ENCODE measurements around the gene BOLA1.

BOLA1 gene

DNA sequence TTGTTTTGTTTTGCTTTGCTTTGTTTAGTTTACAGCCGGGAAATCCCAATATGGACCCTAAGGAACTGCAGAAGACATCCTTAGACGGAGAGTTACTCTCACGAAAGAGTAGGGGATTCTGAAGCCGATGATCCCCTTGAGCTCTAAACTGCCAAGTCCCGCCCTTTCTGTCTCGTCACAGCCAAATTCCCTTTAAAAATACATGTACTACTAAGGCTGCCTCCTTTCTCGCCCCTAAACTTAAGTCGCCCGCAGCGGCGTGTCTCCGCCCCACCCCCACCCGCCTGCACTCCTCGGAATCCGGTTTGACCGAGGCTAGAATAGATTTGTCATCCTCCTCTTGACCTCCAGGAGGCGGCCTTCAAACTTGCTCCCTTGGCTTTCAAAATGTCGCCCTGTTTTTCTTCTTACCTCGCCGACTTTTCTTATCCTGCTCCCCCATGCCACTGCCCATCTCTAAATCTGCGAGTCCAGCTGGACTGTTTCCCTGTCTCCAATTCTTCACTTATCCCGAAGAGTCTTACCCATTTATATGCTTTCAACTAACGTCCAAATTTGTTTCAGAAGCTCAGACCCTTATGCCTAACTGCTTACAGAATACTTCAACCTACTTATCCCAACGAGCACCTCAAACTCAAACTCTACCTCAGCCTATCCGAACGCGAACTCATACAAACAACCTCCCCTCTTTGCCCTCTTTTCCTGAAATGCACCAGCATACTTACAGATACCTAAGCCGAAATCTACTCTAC, 10.9 kb upstream of the BOLA1 start:
- H3K4me1 ChIP-seq (ENCODE audit: control insufficient read depth, low read depth, low read length), result peaks cover 17% of the 10 kb centered on the region
- H3K27ac ChIP-seq (ENCODE audit: low read length), result peak overlapping the region; percentile 98
- no peaks in the 10 kb centered on the region for H3K36me3 ChIP-seq (ENCODE audit: control insufficient read depth, low read depth, low read length)
- peak overlapping the region; percentile 98 for H3K9ac ChIP-seq (ENCODE audit: low read length)
- peak overlapping the region; percentile 98 for H3K4me3 ChIP-seq (ENCODE audit: low read length)
- H3K9me3 ChIP-seq (ENCODE audit: control insufficient read depth, low read depth, low read length), result no peaks in the 10 kb centered on the region
- H3K27me3 ChIP-seq (ENCODE audit: control insufficient read depth, insufficient read depth, low read length), result no peaks in the 10 kb centered on the region

DNA sequence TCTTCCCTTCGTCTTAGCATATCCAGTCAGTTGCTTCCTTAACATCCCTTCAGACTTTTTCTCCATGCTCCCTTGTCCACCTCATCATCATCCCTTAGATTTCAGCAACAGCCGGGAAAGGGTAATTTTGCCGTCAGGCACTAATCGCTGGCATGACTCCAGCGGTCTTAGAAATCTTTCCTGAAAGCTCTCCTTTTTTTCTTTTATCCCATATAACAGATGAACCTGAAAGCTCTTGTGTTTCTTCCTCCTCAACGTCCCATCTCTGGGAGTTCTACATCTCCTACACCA, 10.4 kb upstream of the BOLA1 start:
- H3K9me3 ChIP-seq (ENCODE audit: control insufficient read depth, low read depth, low read length), result no peaks in the 10 kb centered on the region
- H3K27ac ChIP-seq (ENCODE audit: low read length), result peak overlapping the region; percentile 98
- H3K9ac ChIP-seq (ENCODE audit: low read length), result peak overlapping the region; percentile 98
- no peaks in the 10 kb centered on the region for H3K36me3 ChIP-seq (ENCODE audit: control insufficient read depth, low read depth, low read length)
- no peaks in the 10 kb centered on the region for H3K27me3 ChIP-seq (ENCODE audit: control insufficient read depth, insufficient read depth, low read length)
- peak overlapping the region; percentile 98 for H3K4me3 ChIP-seq (ENCODE audit: low read length)
- H3K4me1 ChIP-seq (ENCODE audit: control insufficient read depth, low read depth, low read length), result peaks cover 17% of the 10 kb centered on the region

DNA sequence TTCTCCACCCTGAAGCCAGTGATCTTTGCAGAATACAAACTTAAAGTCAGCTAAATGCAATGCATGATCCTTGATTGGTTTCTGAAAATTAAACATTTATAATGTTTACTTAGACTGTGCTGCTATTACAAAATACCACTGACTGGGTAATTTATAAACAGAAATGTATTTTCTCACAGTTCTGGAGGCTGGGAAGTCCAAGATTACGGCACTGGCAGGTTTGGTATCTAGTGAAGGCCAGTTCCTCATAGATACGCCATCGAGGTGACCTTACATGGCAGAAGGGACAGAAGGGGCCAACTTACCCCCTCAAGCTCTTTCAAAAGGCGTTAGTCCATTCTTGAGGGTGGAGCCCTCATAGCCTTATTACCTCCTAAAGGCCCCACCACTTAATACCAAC, 2.8 kb upstream of the BOLA1 start:
- no peaks in the 10 kb centered on the region for H3K36me3 ChIP-seq (ENCODE audit: control insufficient read depth, low read depth, low read length)
- peaks cover 3% of the 10 kb centered on the region for H3K4me1 ChIP-seq (ENCODE audit: control insufficient read depth, low read depth, low read length)
- peaks cover 7% of the 10 kb centered on the region for H3K27me3 ChIP-seq (ENCODE audit: control insufficient read depth, insufficient read depth, low read length)
- no peak overlapping the region for H3K9ac ChIP-seq (ENCODE audit: low read length)
- no peak overlapping the region for H3K4me3 ChIP-seq (ENCODE audit: low read length)
- no peak overlapping the region for H3K27ac ChIP-seq (ENCODE audit: low read length)
- H3K9me3 ChIP-seq (ENCODE audit: control insufficient read depth, low read depth, low read length), result no peaks in the 10 kb centered on the region

DNA sequence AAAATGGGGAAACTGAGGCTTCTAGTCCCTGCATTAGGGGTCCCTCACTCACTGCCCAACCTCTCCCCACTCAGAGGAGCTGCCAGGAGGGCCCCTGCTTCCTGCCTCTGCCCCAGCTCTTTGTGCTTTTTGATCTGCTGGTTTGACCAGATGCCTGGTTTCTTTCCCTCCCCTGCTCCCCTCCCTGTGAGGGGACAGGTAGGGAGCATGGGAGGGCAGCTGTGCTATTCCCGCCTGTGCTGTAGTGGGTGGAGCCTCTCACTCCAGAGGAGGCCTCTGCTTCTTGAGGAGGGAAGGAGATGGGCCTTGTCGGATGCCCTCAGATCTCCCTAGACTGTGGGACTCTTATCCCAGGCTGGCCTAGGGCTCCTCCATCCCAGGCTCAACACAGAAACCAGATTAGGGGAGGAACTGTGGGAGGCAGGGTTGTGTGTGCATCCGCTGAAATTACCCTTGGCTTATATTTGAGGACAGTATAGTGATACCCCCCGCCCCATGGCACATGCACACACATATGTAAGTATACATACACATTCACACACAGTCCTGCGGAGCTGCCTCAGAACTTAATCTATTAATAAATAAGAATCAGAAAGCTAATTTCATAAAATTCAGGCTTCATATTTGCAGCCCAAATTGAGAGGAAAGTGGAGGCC, 4.6 kb downstream of the BOLA1 start:
- peaks cover 2% of the 10 kb centered on the region for H3K4me1 ChIP-seq (ENCODE audit: control insufficient read depth, low read depth, low read length)
- H3K9ac ChIP-seq (ENCODE audit: low read length), result no peak overlapping the region
- H3K27ac ChIP-seq (ENCODE audit: low read length), result no peak overlapping the region
- peaks cover 7% of the 10 kb centered on the region for H3K27me3 ChIP-seq (ENCODE audit: control insufficient read depth, insufficient read depth, low read length)
- H3K36me3 ChIP-seq (ENCODE audit: control insufficient read depth, low read depth, low read length), result peaks cover 18% of the 10 kb centered on the region
- no peak overlapping the region for H3K4me3 ChIP-seq (ENCODE audit: low read length)
- no peaks in the 10 kb centered on the region for H3K9me3 ChIP-seq (ENCODE audit: control insufficient read depth, low read depth, low read length)

DNA sequence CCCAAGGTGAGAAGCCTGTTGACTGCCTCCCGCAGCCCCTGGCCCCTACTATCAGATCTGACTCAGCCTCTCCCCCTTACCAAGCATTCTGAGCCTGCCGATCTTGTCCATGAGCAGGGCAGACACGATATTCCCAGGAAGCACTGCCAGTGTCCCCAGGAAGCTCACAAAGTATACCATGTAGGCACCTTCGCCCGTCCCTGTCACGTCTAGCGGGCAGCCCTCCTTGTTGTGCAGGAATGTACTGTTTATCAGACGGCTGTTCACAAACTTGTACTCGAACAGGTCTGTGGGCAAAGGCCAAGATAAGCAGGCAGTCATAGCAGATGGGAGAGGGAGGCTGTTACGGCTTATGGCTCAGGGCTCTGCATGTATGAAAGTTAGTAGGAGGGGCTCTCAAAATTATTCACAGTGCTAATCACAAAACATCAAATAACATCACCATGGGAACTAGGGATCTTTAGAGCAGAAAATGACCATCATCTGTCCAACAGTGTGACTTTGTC, 7.3 kb downstream of the BOLA1 start:
- no peaks in the 10 kb centered on the region for H3K9me3 ChIP-seq (ENCODE audit: control insufficient read depth, low read depth, low read length)
- H3K36me3 ChIP-seq (ENCODE audit: control insufficient read depth, low read depth, low read length), result peaks cover 38% of the 10 kb centered on the region
- no peak overlapping the region for H3K27ac ChIP-seq (ENCODE audit: low read length)
- no peak overlapping the region for H3K4me3 ChIP-seq (ENCODE audit: low read length)
- no peak overlapping the region for H3K9ac ChIP-seq (ENCODE audit: low read length)
- no peaks in the 10 kb centered on the region for H3K4me1 ChIP-seq (ENCODE audit: control insufficient read depth, low read depth, low read length)
- H3K27me3 ChIP-seq (ENCODE audit: control insufficient read depth, insufficient read depth, low read length), result no peaks in the 10 kb centered on the region

DNA sequence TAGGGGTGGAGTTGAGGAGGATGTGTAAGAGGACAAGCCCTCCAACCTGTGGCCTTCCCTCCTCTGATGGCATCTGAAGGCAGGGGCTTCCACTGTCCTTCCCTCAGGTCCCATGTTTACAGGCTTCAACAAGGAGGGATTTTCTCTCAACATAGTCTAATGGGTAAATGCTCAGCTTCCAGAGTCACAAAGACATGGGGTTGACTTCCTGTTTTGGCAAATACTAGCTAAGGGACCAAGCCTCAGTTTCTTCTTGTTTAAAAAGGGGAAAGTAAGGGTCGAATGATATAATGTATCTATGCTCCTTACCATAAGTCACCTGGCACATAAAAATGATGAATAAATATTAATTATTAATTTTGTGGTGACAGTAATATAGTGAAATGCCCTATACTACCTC, 15.2 kb downstream of the BOLA1 start:
- H3K36me3 ChIP-seq (ENCODE audit: control insufficient read depth, low read depth, low read length), result peaks cover 25% of the 10 kb centered on the region
- H3K27me3 ChIP-seq (ENCODE audit: control insufficient read depth, insufficient read depth, low read length), result no peaks in the 10 kb centered on the region
- no peak overlapping the region for H3K4me3 ChIP-seq (ENCODE audit: low read length)
- no peak overlapping the region for H3K9ac ChIP-seq (ENCODE audit: low read length)
- peaks cover 14% of the 10 kb centered on the region for H3K4me1 ChIP-seq (ENCODE audit: control insufficient read depth, low read depth, low read length)
- H3K9me3 ChIP-seq (ENCODE audit: control insufficient read depth, low read depth, low read length), result no peaks in the 10 kb centered on the region
- H3K27ac ChIP-seq (ENCODE audit: low read length), result no peak overlapping the region

DNA sequence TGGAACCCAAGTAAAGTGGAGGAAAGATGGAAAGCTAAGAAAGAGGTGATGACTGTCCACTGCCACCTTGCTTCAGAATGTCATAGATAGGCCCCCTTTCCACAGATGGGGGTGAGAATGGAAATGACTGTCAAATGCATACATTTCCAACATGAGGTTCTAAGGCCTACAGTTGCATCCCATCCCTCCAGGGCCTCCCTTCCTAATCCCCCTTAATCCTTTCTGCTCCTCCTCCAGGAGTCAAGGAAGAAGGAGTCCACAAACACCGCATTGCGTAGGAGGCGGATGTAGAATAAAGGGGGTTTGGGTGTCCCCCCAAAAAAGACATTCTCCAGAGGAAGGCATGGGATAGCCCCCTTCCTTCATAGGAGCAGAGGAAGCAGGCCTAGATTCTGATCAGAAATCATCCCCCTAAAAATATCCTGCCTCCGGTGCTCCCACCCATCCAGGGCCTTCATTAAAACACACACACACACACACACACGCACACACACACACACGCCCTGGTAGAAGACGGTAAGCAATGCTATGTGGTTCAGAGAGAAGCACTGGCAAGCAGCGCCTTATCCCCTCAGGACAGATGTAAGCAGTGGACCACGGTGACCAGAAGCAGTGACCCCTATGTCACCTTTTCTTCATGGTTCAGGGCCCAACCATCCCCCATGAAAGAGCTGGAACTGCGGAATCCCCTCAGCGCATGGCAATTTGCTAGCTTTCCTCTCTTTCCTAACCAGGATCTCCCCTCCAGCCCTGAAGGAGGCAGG, 16.2 kb downstream of the BOLA1 start:
- Histone ChIP-seq H3K27me3 (ENCODE audit: control insufficient read depth, insufficient read depth, low read length) (no peaks in the 10 kb centered on the region), H3K36me3 (ENCODE audit: control insufficient read depth, low read depth, low read length) (peaks cover 15% of the 10 kb centered on the region), H3K9me3 (ENCODE audit: control insufficient read depth, low read depth, low read length) (no peaks in the 10 kb centered on the region), H3K9ac (ENCODE audit: low read length) (no peak overlapping the region), H3K27ac (ENCODE audit: low read length) (no peak overlapping the region), H3K4me1 (ENCODE audit: control insufficient read depth, low read depth, low read length) (peaks cover 14% of the 10 kb centered on the region), H3K4me3 (ENCODE audit: low read length) (peak overlapping the region; percentile 84)

DNA sequence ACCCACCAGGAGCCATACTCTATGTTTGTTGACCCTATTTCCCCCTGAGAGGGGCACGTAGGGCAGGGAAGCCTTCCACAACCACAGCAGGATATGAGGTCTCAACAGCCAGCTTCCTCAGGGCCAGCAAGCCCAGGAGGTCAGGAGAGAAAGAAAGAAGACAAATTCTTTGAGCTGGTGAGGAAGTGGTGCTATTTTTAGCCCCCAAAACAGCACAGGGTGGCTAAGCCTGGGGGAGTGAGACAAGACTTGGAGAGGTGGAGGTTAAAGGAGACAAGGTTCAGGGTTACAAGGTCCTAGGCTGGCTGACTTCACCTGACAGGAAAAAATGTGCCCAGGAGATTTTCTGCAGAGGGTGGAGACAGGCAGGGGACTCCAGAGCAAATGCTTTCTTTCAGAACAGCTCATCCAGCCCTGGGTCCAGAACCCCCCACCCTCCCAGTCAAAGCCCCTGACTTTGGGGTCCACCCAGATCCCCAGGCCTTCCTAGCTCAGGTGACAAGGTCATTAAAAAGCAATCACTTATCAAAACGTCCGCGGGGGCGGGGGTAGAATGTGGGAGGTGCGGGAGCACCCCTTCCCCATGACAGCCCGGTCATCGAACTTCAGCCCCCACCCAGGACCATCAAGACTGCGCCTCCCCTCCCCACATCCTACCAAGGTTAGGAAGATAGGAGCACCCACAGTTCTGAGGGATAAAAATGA, 17.0 kb downstream of the BOLA1 start:
- Histone ChIP-seq H3K4me1 (ENCODE audit: control insufficient read depth, low read depth, low read length) (peaks cover 14% of the 10 kb centered on the region), H3K27ac (ENCODE audit: low read length) (no peak overlapping the region), H3K9me3 (ENCODE audit: control insufficient read depth, low read depth, low read length) (no peaks in the 10 kb centered on the region), H3K36me3 (ENCODE audit: control insufficient read depth, low read depth, low read length) (peaks cover 12% of the 10 kb centered on the region), H3K27me3 (ENCODE audit: control insufficient read depth, insufficient read depth, low read length) (no peaks in the 10 kb centered on the region), H3K9ac (ENCODE audit: low read length) (no peak overlapping the region), H3K4me3 (ENCODE audit: low read length) (peak overlapping the region; percentile 84)

DNA sequence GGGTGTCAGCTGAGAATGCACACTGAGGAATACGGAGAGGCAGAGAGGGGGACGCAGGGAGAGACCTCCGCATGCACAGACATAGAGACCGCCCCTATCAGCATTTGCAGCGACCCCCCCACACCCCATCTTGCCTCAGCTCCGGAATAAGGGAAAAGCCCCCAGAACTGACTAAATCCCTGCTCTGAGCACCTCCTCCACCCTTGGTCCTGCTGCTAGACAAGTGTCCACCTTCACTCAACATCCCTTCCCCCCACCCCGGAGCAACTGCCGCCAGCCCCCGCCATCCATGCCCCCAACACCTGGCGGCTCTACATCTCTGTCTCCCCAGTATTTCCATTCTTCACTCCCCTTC, 17.5 kb downstream of the BOLA1 start:
- Histone ChIP-seq H3K36me3 (ENCODE audit: control insufficient read depth, low read depth, low read length) (peaks cover 12% of the 10 kb centered on the region), H3K27me3 (ENCODE audit: control insufficient read depth, insufficient read depth, low read length) (no peaks in the 10 kb centered on the region), H3K4me3 (ENCODE audit: low read length) (peak overlapping the region; percentile 84), H3K9me3 (ENCODE audit: control insufficient read depth, low read depth, low read length) (no peaks in the 10 kb centered on the region), H3K4me1 (ENCODE audit: control insufficient read depth, low read depth, low read length) (peaks cover 14% of the 10 kb centered on the region), H3K9ac (ENCODE audit: low read length) (no peak overlapping the region), H3K27ac (ENCODE audit: low read length) (no peak overlapping the region)

DNA sequence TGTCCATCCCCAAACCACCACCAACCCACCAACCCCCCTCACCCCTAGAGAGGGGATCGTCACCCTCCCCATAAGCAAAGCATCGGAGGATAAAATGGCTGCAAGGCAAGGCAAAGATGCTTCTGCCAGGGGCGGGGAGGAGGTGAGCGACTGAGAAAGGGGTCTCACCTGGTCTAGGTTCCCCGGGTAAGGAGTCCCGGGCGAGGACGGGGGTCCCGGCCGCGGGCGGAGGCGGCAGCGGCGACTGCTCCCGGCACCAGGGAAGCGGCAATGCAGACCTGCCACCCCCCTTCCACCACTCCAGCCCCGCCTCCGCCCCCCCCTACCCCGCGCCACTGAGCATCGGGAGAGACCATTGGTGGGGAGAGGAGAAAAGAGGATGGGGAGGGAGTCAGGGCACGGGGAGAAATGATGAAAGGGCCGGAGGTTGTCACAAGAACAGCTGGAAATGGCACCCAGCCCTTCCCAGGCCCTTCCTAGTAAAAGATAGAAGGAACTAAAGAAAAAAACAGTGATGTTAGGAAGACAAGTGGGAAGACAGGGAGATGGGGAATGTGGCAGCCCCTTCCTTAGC, 18.3 kb downstream of the BOLA1 start, which contains the start of gene SV2A:
SV2A (minus strand) TSS at position 274 of the 574 bp plus-strand sequence. CDS start 4,004 bp downstream, outside the sequence.
- Histone ChIP-seq H3K9ac (ENCODE audit: low read length) (peak within 1 kb of the TSS; percentile 46), H3K27ac (ENCODE audit: low read length) (no peak within 1 kb of the TSS), H3K27me3 (ENCODE audit: control insufficient read depth, insufficient read depth, low read length) (no peaks in the 10 kb centered on the region)

DNA sequence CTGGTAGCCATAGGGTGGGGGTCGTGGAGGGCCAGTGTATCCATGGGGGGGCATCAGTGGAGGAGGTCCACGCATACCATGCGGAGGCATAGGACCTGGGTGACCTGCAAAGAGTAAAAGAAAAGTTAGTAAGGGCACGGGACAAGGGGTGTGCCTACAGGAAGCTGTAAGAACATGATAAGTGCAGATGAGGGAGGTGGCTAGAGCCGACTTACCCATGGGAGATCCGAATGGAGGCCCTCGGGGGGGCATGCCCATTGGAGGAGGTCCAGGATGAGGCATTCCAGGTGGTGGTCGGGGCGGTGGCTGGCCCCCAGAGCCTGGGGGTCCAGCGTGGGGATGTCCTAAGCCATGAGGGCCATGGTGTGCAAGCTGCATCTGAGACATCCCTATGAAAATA, 24.3 kb downstream of the BOLA1 start:
- Histone ChIP-seq H3K4me3 (ENCODE audit: low read length) (no peak overlapping the region), H3K27ac (ENCODE audit: low read length) (no peak overlapping the region), H3K4me1 (ENCODE audit: control insufficient read depth, low read depth, low read length) (peaks cover 10% of the 10 kb centered on the region), H3K36me3 (ENCODE audit: control insufficient read depth, low read depth, low read length) (peaks cover 45% of the 10 kb centered on the region), H3K9ac (ENCODE audit: low read length) (no peak overlapping the region), H3K27me3 (ENCODE audit: control insufficient read depth, insufficient read depth, low read length) (no peaks in the 10 kb centered on the region), H3K9me3 (ENCODE audit: control insufficient read depth, low read depth, low read length) (no peaks in the 10 kb centered on the region)

More for the DNA sequence above, 18.3 kb downstream of the BOLA1 start, which contains the start of gene SV2A:
- H3K36me3 ChIP-seq (ENCODE audit: control insufficient read depth, low read depth, low read length), result peaks cover 15% of the 10 kb centered on the region
- peak within 1 kb of the TSS; percentile 84 for H3K4me3 ChIP-seq (ENCODE audit: low read length)
- H3K9me3 ChIP-seq (ENCODE audit: control insufficient read depth, low read depth, low read length), result no peaks in the 10 kb centered on the region
- H3K4me1 ChIP-seq (ENCODE audit: control insufficient read depth, low read depth, low read length), result peaks cover 14% of the 10 kb centered on the region
